ENCODE results near the gene FSTL3. TPM values are rescaled to one million over a fixed set of nuclear protein-coding genes. Genes with fewer than 3 reads are reported as not detected.

Gene FSTL3
- total RNA-seq, 4 donors from 2014 or later, result 120 to 212 (median 152) TPM

- ATAC-seq (ENCODE audit: low FRiP score), result no peak
- DNase-seq (ENCODE audit: low spot score), result no peak
- no peak for TF ChIP-seq CTCF (IDR thresholded peaks at IDR 0.05)
These were observed 53.9 kb downstream of the FSTL3 start for GRCh38 chr19:729965-730668.

- DNase-seq (ENCODE audit: low spot score) (no peak), ATAC-seq (ENCODE audit: low FRiP score) (no peak)
- no peak for TF ChIP-seq CTCF (IDR thresholded peaks at IDR 0.05)
These were observed 54.8 kb downstream of the FSTL3 start for GRCh38 chr19:731000-731399.

- ATAC-seq (ENCODE audit: low FRiP score) (no peak), DNase-seq (ENCODE audit: low spot score) (no peak)
- TF ChIP-seq CTCF (IDR thresholded peaks at IDR 0.05), result no peak
These were observed 56.2 kb downstream of the FSTL3 start for GRCh38 chr19:732148-733069.

Other genes starting within 250 kb of the FSTL3 start
- gene SHC2, start 215.4 kb upstream of the FSTL3 start, total RNA-seq, result 10 to 100 TPM; 11.7 to 27.1 (median 18.8) TPM
- under 1 TPM in 1 of 4 donors, not detected in 3; 0.69 TPM for gene MADCAM1, start 179.9 kb upstream of the FSTL3 start, total RNA-seq
- gene TPGS1, start 168.9 kb upstream of the FSTL3 start, total RNA-seq, result 10 to 100 TPM; 45.5 to 61.2 (median 46.1) TPM
- gene CDC34, start 144.6 kb upstream of the FSTL3 start, total RNA-seq, result 10 to 100 TPM; 40.2 to 67.7 (median 55.5) TPM
- 1 to 10 TPM in 2 of 4 donors, not detected in 2; 1.1 to 3.7 TPM for gene GZMM, start 132.3 kb upstream of the FSTL3 start, total RNA-seq
- 100 to 1,000 TPM; 331 to 521 (median 417) TPM for gene BSG, start 103.8 kb upstream of the FSTL3 start, total RNA-seq
- gene HCN2, start 86.5 kb upstream of the FSTL3 start, total RNA-seq, result under 1 TPM in 2 of 4 donors, not detected in 2; 0.13 to 0.56 TPM
- 10 to 100 TPM; 17.3 to 33.8 (median 30.1) TPM for gene POLRMT, start 42.9 kb upstream of the FSTL3 start, total RNA-seq
- under 1 TPM in 1 of 4 donors, not detected in 3; 0.38 TPM for gene FGF22, start 36.5 kb upstream of the FSTL3 start, total RNA-seq
- 10 to 100 TPM; 40.1 to 87.7 (median 47.7) TPM for gene RNF126, start 13.2 kb upstream of the FSTL3 start, total RNA-seq
- under 1 TPM in 1 of 4 donors, not detected in 3; 0.95 TPM for gene PRSS57, start 19.1 kb downstream of the FSTL3 start, total RNA-seq
- 100 to 1,000 TPM in 1 of 4 donors, 10 to 100 TPM in 3; 44.6 to 119 (median 54.8) TPM for gene PALM, start 32.5 kb downstream of the FSTL3 start, total RNA-seq
- 1 to 10 TPM in 3 of 4 donors, not detected in 1; 1.4 to 9.6 (median 3.2) TPM for gene MISP, start 74.7 kb downstream of the FSTL3 start, total RNA-seq
- gene PTBP1, start 121.1 kb downstream of the FSTL3 start, total RNA-seq, result 100 to 1,000 TPM; 106 to 195 (median 137) TPM
- gene PLPPR3, start 145.6 kb downstream of the FSTL3 start, total RNA-seq, result not detected
- gene AZU1, start 151.4 kb downstream of the FSTL3 start, total RNA-seq, result 1 to 10 TPM in 1 of 4 donors, not detected in 3; 1.1 TPM
- not detected for gene PRTN3, start 164.6 kb downstream of the FSTL3 start, total RNA-seq
- gene ELANE, start 175.9 kb downstream of the FSTL3 start, total RNA-seq, result 1 to 10 TPM in 2 of 4 donors, under 1 TPM in 1, not detected in 1; 0.72 to 7.7 (median 1.0) TPM
- gene CFD, start 183.3 kb downstream of the FSTL3 start, total RNA-seq, result 1,000 to 10,000 TPM; 1,367 to 3,469 (median 2,171) TPM
- 10 to 100 TPM; 20.1 to 34.0 (median 24.5) TPM for gene MED16, start 216.8 kb downstream of the FSTL3 start, total RNA-seq
- not detected for gene RNU6-9, start 217.1 kb downstream of the FSTL3 start, total RNA-seq
- gene R3HDM4, start 236.8 kb downstream of the FSTL3 start, total RNA-seq, result 10 to 100 TPM; 27.1 to 55.2 (median 44.4) TPM
- gene KISS1R, start 240.9 kb downstream of the FSTL3 start, total RNA-seq, result under 1 TPM in 1 of 4 donors, not detected in 3; 0.24 TPM
- 10 to 100 TPM in 2 of 4 donors, 1 to 10 TPM in 2; 3.7 to 15.1 (median 7.7) TPM for gene ARID3A, start 249.6 kb downstream of the FSTL3 start, total RNA-seq